ENCODE data around the gene FBP2.

Gene FBP2

DNA sequence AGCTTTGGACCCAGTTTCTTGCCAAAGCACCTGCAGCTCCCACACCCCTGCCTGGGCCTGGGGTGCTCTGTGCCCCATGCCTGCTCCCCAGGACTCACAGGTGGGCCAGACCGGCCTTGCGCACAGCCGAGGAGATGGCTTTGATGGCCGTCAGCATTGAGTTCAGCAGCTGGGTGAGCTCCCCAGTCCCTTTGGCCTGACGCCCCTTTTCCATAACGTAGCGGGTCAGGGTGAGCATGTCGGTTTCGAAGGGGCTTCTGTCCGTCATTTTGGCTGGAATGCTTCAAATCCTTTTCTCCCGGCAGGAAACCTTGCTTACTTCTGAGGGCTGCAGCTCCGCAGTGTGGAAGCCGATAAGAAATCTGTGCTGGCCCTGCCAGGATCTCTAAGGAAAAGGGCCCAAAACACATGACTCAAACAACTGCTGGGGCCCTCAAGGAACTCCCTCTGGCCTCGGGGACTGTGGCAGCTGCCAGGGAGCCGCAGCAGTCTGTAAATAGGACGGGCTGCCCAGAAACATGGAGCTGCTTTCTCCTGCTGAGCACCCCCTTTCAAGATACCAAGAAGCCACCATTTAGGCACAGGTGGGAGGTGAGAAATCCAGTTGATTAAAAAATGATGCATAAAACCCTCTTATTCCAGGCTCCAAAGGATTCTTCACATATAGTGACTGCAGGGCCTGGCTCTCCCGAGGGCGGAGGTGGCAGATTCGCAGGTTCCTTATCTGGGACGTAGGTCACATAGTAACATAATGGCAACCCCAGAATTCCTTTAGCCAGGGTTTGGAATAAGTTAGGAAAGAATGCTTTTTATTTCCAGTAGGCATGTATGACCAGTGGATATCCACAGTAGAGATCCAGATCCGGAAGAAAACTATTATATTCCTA lies at the start of gene FBP2:
Gene FBP2 (minus strand): TSS at position 366 of the 887 bp plus-strand sequence. CDS start 98 bp downstream, at position 268.
- no peak for DNase-seq (ENCODE audit: low read depth, low spot score)

DNA sequence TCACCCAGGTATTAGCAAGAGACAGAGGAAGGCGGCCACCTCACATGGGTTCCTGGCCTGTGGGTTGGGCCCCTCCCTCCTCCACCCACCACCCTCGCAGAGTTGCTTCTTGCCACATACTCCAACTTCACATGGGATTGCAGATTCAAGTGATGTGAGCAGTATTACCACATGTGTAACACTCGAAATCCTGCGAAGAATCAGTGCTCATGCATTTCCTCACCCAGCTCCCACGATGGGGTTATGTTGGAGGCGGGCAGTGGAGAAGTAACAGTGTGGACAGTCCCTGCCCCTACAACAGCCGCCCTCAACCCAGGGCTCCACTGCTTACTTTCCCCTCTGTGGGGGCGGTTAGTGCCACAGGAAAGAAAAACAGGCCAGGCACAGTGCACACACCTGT lies 49.6 kb upstream of the FBP2 start:
- DNase-seq (ENCODE audit: low read depth, low spot score): no peak

DNA sequence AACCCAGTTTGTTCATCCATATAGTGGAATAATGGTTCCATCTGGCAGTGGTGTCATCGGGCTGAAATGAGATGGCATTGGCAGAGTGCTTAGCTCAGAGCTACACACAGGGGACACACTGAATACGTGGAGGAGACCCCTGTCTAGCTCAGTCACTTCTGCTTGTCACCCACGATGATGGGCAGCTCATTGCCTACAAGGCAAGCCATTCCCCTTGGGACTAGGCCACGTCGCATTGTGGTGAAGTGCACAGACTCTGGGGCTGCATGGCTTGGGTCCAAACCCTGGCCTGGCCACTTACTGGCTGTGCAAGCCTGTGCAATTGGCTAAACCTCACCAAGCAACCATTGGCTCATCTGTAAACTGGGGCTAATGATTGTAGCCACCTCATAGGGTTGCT lies 48.9 kb upstream of the FBP2 start:
- no peak for DNase-seq (ENCODE audit: low read depth, low spot score)

DNA sequence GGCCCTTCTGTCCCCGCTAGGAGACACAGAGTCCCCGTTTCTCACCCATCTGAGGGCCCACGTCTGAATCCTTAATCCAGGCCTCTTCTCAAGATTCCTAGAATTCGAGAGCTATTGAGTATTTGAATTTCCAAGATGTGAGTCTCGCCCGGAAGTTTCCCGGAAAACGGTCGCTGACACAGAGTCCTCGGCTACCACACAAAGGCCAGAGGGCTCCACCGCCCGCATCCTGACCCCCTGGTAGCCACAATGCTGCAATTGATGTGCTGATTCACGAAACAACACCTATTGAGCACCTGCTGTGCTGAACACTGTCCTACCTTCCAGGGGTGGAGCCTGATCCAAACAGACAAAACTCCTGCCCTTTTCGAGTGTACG lies 46.4 kb upstream of the FBP2 start:
- peak; percentile 52 for DNase-seq (ENCODE audit: low read depth, low spot score)

DNA sequence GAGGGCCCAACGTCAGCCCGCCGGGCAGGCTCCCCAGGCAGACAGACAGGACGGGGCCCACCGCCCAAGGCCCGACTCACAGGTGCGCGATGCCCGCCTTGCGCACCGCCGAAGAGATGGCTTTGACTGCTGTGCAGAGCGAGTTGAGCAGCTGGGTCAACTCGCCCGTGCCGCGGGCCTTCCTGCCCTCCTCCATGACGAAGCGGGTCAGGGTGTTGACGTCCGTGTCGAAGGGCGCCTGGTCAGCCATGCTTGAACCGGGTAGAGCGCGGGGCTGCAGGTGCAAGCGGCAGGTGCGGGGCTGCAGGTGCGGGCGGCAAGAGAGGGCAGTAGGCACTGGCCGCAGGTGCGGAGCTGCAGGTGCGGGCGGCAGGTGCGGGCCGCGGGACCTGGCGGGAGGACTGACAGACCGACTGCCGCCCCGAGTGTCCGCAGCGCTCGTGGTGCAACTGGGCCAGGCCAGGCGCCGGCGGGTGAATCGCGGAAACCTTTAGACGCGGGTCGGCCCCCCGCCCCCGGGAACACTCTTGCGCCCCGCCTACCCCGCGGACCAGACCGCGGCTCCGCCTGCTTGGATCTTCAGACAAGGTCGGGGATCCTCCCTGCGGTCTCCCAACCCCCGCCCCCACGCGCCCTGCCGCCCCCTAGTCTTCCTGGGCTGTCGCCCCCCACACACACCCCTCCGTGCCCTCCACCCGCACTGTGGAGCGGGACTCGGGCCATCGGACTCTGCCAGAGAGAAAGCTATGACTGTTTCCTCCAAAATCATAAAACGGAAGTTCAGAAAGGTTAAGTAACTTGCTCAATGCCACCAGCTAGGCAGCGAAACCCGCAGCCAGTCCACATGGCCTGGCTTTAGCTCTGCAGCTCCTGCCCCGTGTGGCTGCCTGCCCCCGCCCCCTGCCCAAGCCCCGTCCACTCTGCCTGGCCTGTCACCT lies 45.7 kb upstream of the FBP2 start, which contains the start of gene FBP1:
Gene FBP1 (minus strand): TSS at position 458 of the 938 bp plus-strand sequence. CDS start 208 bp downstream, at position 250.
- DNase-seq (ENCODE audit: low read depth, low spot score): no peak

DNA sequence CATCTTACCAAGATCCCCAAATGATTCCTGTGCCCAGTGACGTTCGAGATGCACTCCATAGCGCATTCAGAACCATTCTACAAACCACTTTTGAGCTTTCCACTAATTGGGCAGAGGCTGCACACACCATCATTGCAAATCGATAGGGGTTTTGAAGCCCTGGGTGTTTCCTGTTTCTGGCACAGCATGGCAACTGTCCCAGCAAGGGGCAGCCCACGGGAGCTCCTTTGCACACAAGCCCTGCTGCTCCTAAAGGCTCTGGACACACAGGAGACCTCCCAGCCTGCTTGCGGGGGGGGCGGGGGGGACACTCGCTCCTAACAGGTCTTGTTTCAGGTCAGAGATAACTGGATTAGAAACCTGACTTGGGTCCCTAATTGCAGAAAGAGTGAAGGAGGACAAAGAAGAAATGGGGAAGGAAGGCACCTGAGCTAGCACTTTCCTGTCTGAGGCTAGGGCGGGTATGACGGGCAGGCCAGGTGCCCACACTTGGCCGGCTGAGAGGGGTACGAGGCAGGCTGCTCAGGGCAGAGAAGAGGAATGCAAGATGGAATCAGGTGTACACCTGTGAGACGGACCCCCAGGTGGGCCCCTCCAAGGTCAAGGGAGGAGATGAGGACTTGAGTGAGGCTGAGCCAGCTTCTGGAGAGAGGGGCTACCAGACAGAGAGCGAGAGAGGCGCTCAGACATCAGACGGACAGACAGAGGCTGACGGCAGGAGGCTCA lies 44.9 kb upstream of the FBP2 start:
- DNase-seq (ENCODE audit: low read depth, low spot score): no peak

DNA sequence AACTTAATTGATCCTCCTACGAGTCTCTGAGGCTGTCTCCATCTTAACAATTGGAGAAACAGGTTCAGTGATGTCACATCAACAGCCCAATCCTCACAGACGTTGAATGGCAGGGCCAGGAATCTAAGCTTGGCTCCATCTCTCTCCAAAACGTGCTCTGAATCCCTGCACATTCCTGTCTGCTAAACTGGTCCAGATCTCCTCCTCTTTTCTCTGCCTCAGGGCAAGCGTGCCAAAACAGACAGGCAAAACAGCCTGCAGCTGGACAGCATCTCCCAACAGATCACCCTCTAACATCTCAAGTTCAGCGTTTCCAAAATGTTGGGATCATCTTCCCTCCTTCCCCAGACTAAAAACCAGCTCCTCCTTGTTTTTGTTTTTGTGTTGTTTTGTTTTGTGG lies 39.1 kb upstream of the FBP2 start:
- no peak for DNase-seq (ENCODE audit: low read depth, low spot score)

DNA sequence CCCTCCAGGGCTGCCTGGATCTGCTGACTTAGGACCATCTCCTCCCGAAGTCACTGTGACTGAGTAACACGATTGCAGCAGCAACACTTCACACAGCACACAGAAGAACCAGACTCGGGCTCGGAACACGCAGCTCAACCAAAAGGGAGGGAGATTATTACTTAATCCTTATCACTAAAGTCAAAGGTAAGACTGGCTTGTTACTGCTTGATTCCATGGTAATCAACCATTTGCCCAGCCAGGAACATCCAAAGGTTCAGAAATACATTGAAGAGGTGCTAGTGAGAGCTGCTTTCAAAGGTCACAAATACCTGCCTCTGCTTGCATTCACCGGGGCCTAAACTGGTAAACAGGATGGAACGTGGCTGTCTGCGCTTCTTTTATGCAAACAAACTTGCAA lies 38.0 kb upstream of the FBP2 start:
- DNase-seq (ENCODE audit: low read depth, low spot score): no peak

DNA sequence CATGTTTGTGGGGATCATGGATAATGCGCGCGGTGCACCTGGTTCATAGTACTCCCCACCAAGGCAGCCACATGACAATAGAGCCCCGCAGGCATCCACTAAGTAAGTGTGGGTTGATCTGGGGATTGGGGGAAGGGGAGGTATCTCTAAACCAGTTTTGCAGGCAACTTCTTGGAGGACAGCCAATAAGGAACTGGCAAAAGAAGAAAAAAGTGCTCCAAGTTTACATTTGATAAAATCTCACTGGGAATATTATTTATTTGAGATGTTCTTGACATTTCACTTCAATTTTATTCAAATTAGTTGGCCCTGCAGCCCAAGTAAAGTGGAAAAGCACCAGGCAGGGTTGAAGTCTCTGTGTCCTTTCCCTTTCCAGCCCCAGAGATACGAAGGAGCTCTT lies 37.2 kb upstream of the FBP2 start:
- no peak for DNase-seq (ENCODE audit: low read depth, low spot score)

DNA sequence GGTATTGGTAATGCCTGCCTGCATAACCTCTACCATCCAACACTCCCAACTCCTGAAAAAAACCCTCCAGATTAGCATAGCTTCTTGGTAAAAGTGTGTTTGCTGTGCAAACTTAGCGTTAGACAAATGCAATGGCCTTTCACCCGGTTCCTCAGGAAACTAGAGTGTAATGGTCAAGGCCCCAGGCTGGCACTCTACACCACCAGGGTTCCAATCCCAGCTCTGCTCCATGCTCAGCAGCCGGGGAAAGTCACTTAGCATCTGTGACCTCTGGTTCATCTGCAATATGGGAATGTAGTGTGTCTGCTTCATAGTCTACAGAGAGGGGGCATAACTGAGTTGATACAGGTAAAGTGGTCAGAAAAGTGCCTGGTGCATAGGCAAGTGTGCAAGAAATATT lies 36.7 kb upstream of the FBP2 start:
- no peak for DNase-seq (ENCODE audit: low read depth, low spot score)

DNA sequence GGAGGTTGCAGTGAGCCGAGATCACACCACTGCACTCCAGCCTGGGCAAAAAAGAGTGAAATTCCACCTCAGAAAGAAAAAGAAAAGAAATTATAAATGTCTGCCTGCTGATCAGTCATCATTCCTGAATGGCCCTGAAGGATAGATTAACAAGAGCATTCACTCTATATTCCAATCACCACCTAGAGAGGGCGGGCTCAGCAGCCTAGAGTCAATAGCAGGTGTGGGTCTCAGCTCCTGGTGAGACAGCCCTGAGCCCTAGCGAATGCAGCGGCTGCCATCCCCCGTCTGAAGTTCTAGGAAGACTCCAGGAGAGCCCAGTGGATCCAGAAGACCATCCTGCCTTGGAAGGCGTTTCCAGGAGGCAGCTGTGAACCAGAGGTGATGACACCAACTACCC lies 33.7 kb upstream of the FBP2 start:
- DNase-seq (ENCODE audit: low read depth, low spot score): no peak

DNA sequence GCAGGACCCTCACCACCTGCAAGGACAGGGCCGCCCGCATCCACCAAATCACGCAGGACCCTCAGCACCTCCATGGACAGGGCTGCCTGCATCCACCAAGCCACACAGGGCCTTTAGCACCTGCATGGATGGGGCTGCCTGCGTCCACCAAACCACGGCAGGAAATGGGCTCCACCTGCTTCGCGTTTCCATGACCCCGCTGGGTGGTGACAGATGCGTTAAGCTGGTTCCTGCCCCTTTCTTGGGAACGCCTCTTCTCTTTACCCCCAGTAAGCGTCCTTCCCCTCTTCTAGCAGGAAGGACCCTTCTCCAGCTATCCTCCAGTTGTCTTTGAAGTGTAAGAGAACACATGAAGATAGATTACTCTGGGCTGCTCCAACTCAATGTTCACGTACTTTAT lies 32.2 kb upstream of the FBP2 start:
- no peak for DNase-seq (ENCODE audit: low read depth, low spot score)

DNA sequence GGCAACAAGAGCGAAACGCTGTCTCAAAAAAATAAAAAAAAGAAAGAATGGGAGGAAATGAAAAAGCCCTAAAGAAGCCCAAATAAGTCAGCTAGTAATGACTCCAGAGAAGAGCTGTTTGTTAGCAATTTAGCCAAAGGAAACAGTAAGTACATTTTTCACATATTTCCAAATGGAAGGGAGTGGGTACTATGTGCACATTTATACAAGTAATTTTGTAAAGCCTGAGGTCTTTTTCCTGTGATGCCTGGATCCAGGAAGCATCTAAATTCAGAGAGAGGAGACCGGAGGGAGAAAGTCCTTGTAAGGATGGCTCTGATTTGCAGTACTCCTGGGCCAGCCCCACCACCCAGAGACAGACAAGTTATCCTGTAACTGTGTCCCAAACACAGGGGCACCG lies 31.0 kb upstream of the FBP2 start:
- DNase-seq (ENCODE audit: low read depth, low spot score): no peak

DNA sequence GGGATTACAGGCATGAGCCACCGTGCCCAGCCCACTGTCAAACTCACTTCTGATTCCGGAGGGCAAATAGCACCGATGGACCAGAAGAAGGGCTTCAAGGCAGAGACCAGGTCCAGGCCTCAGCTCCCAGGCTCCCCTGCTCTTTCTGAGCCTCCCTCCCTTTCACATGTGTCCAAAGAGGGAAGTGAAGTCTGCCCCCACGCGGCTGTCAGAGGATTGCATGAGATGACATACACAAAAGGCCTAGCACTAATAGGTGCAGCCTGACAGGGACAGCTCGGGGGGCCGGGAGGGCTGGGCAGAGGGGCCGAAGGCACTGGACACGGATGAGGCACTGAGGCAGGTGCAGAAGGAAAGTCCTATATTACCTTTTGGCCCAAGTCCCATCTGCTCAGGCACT lies 29.6 kb upstream of the FBP2 start:
- no peak for DNase-seq (ENCODE audit: low read depth, low spot score)

DNA sequence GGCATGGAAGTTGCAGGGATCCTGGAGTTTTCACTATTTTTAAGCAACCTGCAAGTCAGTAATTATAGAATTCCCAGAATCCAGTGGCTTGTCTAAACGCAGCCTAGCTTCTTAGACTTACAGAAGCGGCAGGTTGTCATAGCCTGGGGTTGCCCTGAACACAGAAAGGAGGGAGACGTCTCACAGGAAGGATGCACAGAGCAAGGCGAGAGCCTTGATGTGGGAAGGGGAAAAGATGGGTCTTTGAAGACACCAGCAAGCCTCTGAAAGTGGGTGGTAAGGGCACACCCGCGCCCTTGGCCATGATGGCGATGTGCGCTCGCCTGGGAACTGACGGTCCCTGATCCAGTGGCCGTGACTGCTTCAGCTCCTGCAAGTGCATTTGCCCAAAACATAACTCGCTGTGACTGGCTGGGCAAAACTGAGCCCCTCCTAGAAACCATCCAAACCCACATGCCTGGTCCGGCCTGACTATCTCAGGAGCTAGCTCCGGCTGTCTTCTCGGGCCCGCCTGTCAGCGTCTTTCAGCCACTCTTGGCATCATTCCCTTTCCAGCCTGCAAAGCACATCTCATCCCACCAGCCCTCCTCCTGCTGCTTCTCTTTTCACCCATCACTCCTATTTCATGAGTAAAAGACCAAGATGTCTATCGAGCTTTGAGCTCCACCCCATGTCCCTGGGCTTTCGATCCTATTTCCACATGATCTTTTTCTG lies 28.6 kb upstream of the FBP2 start:
- DNase-seq (ENCODE audit: low read depth, low spot score): no peak

DNA sequence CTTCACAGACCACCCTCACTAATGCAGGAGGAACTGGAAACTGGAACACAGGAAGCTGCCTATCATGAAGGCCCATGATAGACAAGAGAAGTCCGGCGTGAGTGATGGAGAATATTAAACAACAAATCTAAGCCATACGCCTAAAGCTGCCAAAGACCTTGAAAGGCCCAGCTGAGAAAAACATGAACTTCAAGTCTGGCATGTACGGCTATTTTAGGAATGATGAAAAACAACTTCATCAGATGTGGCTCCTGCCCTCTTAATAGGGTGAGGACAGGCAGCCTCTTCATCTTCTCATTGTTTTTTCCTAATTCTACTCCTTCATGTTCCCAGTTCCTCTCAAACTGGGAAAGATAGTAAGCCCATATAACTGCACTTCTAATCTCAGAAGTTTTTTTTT lies 25.4 kb upstream of the FBP2 start:
- no peak for DNase-seq (ENCODE audit: low read depth, low spot score)

DNA sequence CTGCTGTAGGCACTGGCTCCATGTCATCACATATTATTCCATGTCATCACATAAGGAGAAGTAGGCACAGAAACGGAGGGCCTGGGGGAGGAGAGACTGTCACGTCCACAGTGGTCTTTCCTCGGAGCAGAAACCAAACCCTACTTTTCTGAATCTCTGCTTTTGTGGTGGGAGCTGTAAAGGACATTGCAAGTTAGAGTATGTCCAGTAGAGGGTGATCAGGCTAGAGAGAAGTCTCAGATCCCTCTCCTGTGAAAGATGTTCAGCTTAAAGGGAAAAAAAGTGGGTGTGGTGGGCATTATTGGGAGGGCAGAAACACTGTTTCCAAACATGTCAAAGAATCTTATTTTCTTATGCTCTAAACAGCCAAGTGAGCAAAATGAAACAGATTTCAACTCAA lies 19.4 kb upstream of the FBP2 start:
- DNase-seq (ENCODE audit: low read depth, low spot score): no peak

DNA sequence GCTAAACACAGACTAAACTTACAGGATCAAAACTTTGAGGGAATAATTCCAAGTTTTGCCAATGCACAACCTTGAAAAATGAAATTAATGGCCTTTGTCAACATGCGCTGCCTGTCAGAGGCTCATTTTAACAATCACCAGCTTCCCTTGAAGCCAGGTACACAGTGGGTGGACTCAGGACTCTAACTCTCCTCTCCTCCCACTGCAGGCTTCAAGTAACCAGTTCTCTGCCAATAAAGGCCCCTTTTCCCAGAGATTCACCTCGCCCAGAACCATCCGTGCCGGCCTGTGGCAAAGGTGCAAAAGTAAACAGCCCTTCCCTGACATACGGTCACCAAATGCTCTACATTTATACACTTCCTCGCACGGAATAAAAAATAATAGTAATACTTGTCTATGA lies 18.4 kb upstream of the FBP2 start:
- DNase-seq (ENCODE audit: low read depth, low spot score): no peak

DNA sequence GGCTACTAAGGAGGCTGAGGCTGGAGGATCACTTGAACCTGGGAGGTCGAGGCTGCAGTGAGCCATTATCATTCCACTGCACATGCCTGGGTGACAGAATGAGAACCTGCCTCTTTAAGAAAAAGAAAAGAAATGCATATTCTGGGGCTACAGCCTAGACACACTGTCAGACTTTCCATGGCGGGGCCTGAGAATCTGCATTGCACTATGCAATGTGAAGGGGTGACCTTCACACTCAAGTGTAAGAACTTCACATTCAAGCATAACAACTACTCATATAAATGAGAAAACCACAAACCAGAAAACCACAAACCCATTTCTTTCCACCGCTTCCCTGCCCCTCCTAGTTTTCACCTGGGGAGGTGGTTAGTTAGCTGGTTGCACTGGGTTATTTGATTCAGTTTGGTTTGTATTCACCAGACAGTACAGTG lies 18.0 kb upstream of the FBP2 start:
- DNase-seq (ENCODE audit: low read depth, low spot score): no peak

DNA sequence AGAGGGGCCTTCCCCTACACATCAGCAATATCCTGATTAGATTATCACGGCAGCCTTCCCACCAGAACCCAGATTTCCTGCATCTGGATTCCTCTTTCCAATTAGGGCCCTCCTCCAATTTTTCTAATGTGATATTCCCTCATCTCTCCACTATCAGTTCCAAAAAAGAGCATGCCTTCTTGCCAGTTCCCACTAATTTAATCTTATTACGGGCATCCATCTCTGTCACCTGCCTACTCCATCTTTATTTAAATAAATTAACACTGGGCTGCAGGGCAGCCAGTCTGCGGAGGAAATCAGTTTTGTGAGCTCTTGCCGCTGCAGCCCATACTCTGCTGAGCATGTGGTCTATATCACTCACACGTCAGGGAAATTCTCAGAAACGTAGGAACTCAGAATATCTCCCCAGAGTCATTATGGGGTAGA lies 16.6 kb upstream of the FBP2 start:
- no peak for DNase-seq (ENCODE audit: low read depth, low spot score)

DNA sequence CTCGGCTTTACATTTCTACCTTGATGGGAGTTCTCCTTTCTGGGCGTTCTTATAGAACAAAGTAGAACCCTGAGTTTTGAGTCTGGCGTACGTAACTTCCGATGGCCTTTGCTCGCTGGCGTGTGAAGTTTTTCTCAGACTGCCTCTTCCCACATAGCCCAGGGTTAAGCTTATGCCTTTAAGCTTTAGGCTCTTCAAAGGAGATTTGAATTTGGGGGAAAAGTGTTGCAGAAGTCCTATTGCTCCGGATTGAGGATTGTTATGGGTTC lies 13.7 kb upstream of the FBP2 start:
- no peak for DNase-seq (ENCODE audit: low read depth, low spot score)
